Heart left ventricle (tissue), 13 donors: ENCODE measurements around the gene MAP4K2.

Experiments used
- CTCF ChIP-seq, 12 donors: fragments of 200-600 bp; sonication (generic) in 4 of 12; IDR thresholded peaks; one replicate each; pipeline versions ENCODE4 v1.5.0 to v1.8.0; 2018 to 2022; ENCODE audit warnings: antibody characterized with exemption in 12 of 12, mild to moderate bottlenecking in 5 of 12
- POLR2A ChIP-seq, 2 donors: fragments of 450-650 bp; IDR thresholded peaks; one replicate each; pipeline ENCODE4 v1.6.1; 2017; ENCODE audit warnings: antibody characterized with exemption in 2 of 2, mild to moderate bottlenecking in 2 of 2, moderate library complexity in 2 of 2
- donor health status: ischemic (EF 13 %, LVEDD 7.1; RV severe dilation, severe dysfunction).
- donor health status: DM: no; HTN: yes; CAD: no.
- donor health status: DM: no; HTN: no; CAD: no.
- donor health status: ischemic (EF 25% LVEDD 6.9; RV normal size, moderate dysfunction).
- donor health status: ischemic (EF 25% LVEDD 5.7; RV mildly dilated, moderate dysfunction).
- donor health status: ischemic (EF 35%, LVEDD 5.7; RV mildly dilated, moderate dysfunction).
- donor health status: nonischemic (EF 11% LVEDD 7.7; RV severe dilation, severe dysfunction).
- donor health status: DM: yes; HTN: yes; CAD: no.
- donor health status: PGD.
- donor health status: ischemic (EF 29% LVEDD 5.4; RV normal size, mild dysfunction).
- donor health status: nonischemic (EF 23%, LVEDD 6.1; RV moderate dilation, normal function).

DNA sequence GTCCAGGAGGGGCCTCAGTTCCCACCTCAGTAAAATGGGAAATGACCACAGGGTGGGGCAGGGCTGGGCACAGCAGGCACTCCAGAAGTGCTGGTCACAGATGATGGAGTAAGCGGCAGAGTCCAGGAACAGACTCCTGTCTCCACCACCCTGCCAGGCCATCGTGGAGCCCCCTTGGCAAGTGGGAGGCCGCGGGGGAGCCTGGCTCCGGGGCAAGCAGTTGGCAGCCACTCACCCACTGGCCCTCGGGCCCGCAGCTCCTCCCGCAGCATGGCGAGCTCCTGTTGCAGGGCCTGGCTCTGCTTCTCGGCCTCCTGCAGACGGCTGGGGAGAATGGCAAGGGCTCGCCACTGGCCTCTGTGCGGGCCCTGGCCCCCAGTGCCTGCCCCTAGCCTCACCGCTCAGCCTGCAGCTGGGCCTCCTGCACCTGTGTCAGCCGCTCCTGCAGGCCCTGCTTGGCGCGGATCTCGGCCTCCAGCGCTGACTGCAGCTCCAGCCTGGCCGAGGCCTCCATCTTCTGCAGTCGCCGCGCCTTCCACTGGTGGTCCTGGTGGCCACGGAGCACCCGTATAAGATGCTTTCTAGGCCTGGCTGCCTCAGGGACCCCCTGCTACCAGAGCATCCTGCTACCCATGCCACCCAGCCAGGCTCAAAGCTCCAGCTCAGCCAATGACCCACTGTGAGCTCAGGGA is 31.2 kb upstream of the MAP4K2 start:
- TF ChIP-seq CTCF (IDR thresholded peaks at IDR 0.05) (no peak), POLR2A (IDR thresholded peaks at IDR 0.05) (no peak)
